Right atrium auricular region (tissue), 2 donors: ENCODE measurements around the gene PCED1B. TPM values are rescaled to one million over a fixed set of nuclear protein-coding genes. Genes with fewer than 3 reads are reported as not detected.

Experiments used
- DNase-seq: peaks from one replicate; pipeline ENCODE4 v3.0.0-alpha.2; 2019; ENCODE audit warnings: low spot score
- H3K27ac ChIP-seq, 2 donors: fragments of 200-600 bp; sonication (generic); 1 replicate in 1 of 2; 2 replicates in 1 of 2; pipeline ENCODE4 v1.5.1; 2016 to 2019
- H3K27me3 ChIP-seq, 2 donors: fragments of 200-600 bp; sonication (generic); one replicate each; pipeline versions ENCODE4 v1.5.1 to v1.6.0; 2017 to 2019
- H3K36me3 ChIP-seq: fragments of 200-600 bp; sonication (generic); one replicate; pipeline ENCODE4 v1.5.1; 2016
- H3K4me1 ChIP-seq, 2 donors: fragments of 200-600 bp; sonication (generic); one replicate each; pipeline versions ENCODE4 v1.5.1 to v1.6.0; 2017 to 2019
- H3K4me3 ChIP-seq, 2 donors: fragments of 200-600 bp; sonication (generic); 1 replicate in 1 of 2; 2 replicates in 1 of 2; pipeline ENCODE4 v1.5.1; 2017 to 2019; ENCODE audit warnings: mild to moderate bottlenecking in 1 of 2, moderate library complexity in 1 of 2
- H3K9me3 ChIP-seq, 2 donors: fragments of 200-600 bp; sonication (generic); one replicate each; pipeline ENCODE4 v1.5.1; 2019
- CTCF ChIP-seq, 2 donors: fragments of 200-600 bp; sonication (generic); IDR thresholded peaks; one replicate each; pipeline ENCODE4 v1.5.1; 2019; ENCODE audit warnings: antibody characterized with exemption in 2 of 2
- total RNA-seq, 2 donors: library from RNA; depleted of rRNA; stranded (reverse); fragments of >200 nt; gene quantifications; one replicate each; pipeline ENCODE4 v1.1.0, GENCODE V29; 2016

Gene PCED1B
- total RNA-seq, 2 donors from 2014 or later, result 0.98 to 1.4 TPM

GRCh38 chr12:47082283-47082682 is 2.9 kb downstream of the PCED1B start:
- H3K4me1 ChIP-seq, result peaks cover 0 to 19% of the 10 kb centered on the region in 2 donors

GRCh38 chr12:47082796-47083621 is 3.6 kb downstream of the PCED1B start:
- Histone ChIP-seq H3K4me1 (peaks cover 0 to 22% of the 10 kb centered on the region in 2 donors), H3K4me3 (no peak overlapping the region), H3K9me3 (no peaks in the 10 kb centered on the region), H3K27me3 (no peaks in the 10 kb centered on the region), H3K27ac (no peak overlapping the region), H3K36me3 (no peaks in the 10 kb centered on the region)
- no peak for TF ChIP-seq CTCF (IDR thresholded peaks at IDR 0.05)
- DNase-seq, result no peak

More at GRCh38 chr12:47082283-47082682, 2.9 kb downstream of the PCED1B start:
- Histone ChIP-seq H3K27ac (no peak overlapping the region), H3K4me3 (no peak overlapping the region), H3K36me3 (no peaks in the 10 kb centered on the region), H3K27me3 (no peaks in the 10 kb centered on the region), H3K9me3 (no peaks in the 10 kb centered on the region)
- DNase-seq, result no peak
- TF ChIP-seq CTCF (IDR thresholded peaks at IDR 0.05), result no peak

- no peaks in the 10 kb centered on the region for H3K9me3 ChIP-seq
- H3K27me3 ChIP-seq, result no peaks in the 10 kb centered on the region
- no peaks in the 10 kb centered on the region for H3K36me3 ChIP-seq
- peaks cover 0 to 21% of the 10 kb centered on the region in 2 donors for H3K4me1 ChIP-seq
- H3K4me3 ChIP-seq, result no peak overlapping the region
- no peak for TF ChIP-seq CTCF (IDR thresholded peaks at IDR 0.05)
- H3K27ac ChIP-seq, result no peak overlapping the region
- no peak for DNase-seq
Measured at GRCh38 chr12:47084172-47084571, 4.8 kb downstream of the PCED1B start.

- H3K36me3 ChIP-seq, result no peaks in the 10 kb centered on the region
- H3K4me1 ChIP-seq, result peaks cover 0 to 21% of the 10 kb centered on the region in 2 donors
- no peak for TF ChIP-seq CTCF (IDR thresholded peaks at IDR 0.05)
Measured at GRCh38 chr12:47085815-47086252, 6.4 kb downstream of the PCED1B start.

GRCh38 chr12:47087088-47087688 is 7.8 kb downstream of the PCED1B start:
- DNase-seq, result no peak
- no peaks in the 10 kb centered on the region for H3K27me3 ChIP-seq
- TF ChIP-seq CTCF (IDR thresholded peaks at IDR 0.05), result no peak
- H3K36me3 ChIP-seq, result no peaks in the 10 kb centered on the region
- H3K9me3 ChIP-seq, result no peaks in the 10 kb centered on the region
- peaks cover 0 to 21% of the 10 kb centered on the region in 2 donors for H3K4me1 ChIP-seq
- no peak overlapping the region for H3K27ac ChIP-seq
- no peak overlapping the region for H3K4me3 ChIP-seq

More at GRCh38 chr12:47085815-47086252, 6.4 kb downstream of the PCED1B start:
- no peak overlapping the region for H3K4me3 ChIP-seq
- no peaks in the 10 kb centered on the region for H3K9me3 ChIP-seq
- no peak for DNase-seq
- no peak overlapping the region for H3K27ac ChIP-seq
- no peaks in the 10 kb centered on the region for H3K27me3 ChIP-seq
